Ascending aorta (tissue), 2 donors: ENCODE measurements around the gene ADPRM. TPM values are rescaled to one million over a fixed set of nuclear protein-coding genes. Genes with fewer than 3 reads are reported as not detected.

Source experiments
- DNase-seq, 2 donors: peaks; one replicate each; pipeline ENCODE4 v3.0.0-alpha.2; 2019; ENCODE audit warnings: low spot score in 2 of 2
- H3K27ac ChIP-seq, 2 donors: fragments of 200-600 bp; sonication (generic); one replicate each; pipeline ENCODE4 v1.5.1; 2016 to 2017; ENCODE audit warnings: mild to moderate bottlenecking in 1 of 2
- H3K27me3 ChIP-seq: fragments of 200-600 bp; sonication (generic); one replicate; pipeline ENCODE4 v1.5.1; 2017
- H3K36me3 ChIP-seq, 2 donors: fragments of 200-600 bp; sonication (generic); one replicate each; pipeline ENCODE4 v1.5.1; 2016
- H3K4me1 ChIP-seq, 2 donors: fragments of 200-600 bp; sonication (generic); one replicate each; pipeline ENCODE4 v1.5.1; 2016 to 2017; ENCODE audit warnings: mild to moderate bottlenecking in 1 of 2
- H3K4me3 ChIP-seq, 2 donors: fragments of 200-600 bp; sonication (generic); one replicate each; pipeline ENCODE4 v1.5.1; 2016 to 2017; ENCODE audit warnings: mild to moderate bottlenecking in 1 of 2
- H3K9me3 ChIP-seq, 2 donors: fragments of 200-600 bp; sonication (generic); one replicate each; pipeline ENCODE4 v1.5.1; 2016
- intact Hi-C: fragments of 100-400 bp; cut with DNase I; formaldehyde crosslinking; loops from one replicate; pipeline ENCODE4 v1.15.1; 2023
- total RNA-seq: library from RNA; depleted of rRNA; stranded (reverse); fragments of >200 nt; gene quantifications from one replicate; pipeline ENCODE4 v1.1.0, GENCODE V29; 2016
- TF ChIP-seq, protein P1 (sequence below), 3 experiments: fragments of 200-600 bp in 2 of 3; fragments of 450-650 bp in 1 of 3; sonication (generic) in 2 of 3; IDR thresholded peaks; one replicate each; pipeline ENCODE4 v1.5.1; 2016 to 2019; ENCODE audit warnings: antibody characterized with exemption in 3 of 3, mild to moderate bottlenecking in 1 of 3, moderate library complexity in 1 of 3

ADPRM gene
- total RNA-seq, 1 donor from 2014 or later = not detected

DNA sequence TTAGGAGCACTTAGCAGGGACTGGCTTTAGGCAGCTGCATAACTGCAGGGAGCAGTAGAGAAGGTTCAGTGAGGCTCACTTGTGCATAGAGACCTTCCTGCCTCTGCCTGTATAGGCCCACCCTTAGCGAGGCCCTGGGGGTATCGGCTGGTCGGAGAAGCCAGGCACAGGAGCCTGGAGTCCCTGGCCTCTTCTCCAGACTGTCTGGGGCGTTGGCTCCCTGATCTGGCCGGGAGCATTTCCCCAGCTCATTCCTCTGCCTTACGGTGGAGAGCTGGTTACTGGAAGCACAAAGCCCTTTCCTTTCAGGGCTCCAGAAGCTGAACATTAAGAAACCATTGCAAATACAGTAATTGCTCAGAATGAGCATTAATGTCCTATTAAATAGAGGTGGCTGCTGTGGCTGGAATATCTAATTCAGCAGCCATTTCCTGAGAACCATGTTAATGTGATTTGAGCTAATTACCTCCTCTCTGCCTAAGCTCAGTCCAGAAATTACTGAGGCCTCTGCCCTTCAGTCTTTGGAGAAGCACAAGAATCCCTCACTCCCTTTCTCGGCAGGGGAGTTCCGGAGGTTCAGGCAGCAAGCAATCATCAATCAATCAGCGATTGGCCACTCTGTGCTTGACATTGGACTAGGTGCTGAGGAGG is 51.3 kb downstream of the ADPRM start:
- intact Hi-C loops = no loop called here
- no peaks in the 10 kb centered on the region for H3K9me3 ChIP-seq
- no peak overlapping the region for H3K27ac ChIP-seq
- DNase-seq = no peak
- H3K36me3 ChIP-seq = no peaks in the 10 kb centered on the region
- no peaks in the 10 kb centered on the region for H3K4me1 ChIP-seq
- no peak overlapping the region for H3K4me3 ChIP-seq
- TF ChIP-seq, protein P1, sequence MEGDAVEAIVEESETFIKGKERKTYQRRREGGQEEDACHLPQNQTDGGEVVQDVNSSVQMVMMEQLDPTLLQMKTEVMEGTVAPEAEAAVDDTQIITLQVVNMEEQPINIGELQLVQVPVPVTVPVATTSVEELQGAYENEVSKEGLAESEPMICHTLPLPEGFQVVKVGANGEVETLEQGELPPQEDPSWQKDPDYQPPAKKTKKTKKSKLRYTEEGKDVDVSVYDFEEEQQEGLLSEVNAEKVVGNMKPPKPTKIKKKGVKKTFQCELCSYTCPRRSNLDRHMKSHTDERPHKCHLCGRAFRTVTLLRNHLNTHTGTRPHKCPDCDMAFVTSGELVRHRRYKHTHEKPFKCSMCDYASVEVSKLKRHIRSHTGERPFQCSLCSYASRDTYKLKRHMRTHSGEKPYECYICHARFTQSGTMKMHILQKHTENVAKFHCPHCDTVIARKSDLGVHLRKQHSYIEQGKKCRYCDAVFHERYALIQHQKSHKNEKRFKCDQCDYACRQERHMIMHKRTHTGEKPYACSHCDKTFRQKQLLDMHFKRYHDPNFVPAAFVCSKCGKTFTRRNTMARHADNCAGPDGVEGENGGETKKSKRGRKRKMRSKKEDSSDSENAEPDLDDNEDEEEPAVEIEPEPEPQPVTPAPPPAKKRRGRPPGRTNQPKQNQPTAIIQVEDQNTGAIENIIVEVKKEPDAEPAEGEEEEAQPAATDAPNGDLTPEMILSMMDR (IDR thresholded peaks at IDR 0.05) = no peak
- no peaks in the 10 kb centered on the region for H3K27me3 ChIP-seq

DNA sequence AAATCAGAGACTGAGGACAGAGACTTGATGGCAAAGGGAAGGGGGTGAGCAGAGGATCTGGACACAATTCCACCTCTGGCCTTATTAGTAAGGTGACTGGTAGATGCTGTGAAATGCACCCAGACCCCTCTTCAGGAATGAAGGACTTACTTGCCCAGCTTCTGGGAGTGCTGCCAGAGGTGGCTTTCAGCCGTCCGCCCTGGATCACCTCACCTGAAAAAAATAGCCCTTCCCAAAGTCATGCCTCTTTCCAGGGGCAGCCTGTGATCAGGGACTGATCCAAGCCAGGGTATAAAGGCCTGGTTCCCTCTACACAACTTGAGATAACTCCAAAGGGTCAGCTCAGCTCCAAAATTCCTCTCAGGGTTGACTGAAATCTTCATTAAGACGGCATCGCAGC is 52.8 kb downstream of the ADPRM start:
- no peaks in the 10 kb centered on the region for H3K4me1 ChIP-seq
- no peak overlapping the region for H3K4me3 ChIP-seq
- H3K36me3 ChIP-seq = no peaks in the 10 kb centered on the region
- no peak overlapping the region for H3K27ac ChIP-seq
- no peaks in the 10 kb centered on the region for H3K9me3 ChIP-seq
- DNase-seq = no peak
- intact Hi-C loops = no loop called here
- TF ChIP-seq, protein P1 (IDR thresholded peaks at IDR 0.05) = no peak
- no peaks in the 10 kb centered on the region for H3K27me3 ChIP-seq

DNA sequence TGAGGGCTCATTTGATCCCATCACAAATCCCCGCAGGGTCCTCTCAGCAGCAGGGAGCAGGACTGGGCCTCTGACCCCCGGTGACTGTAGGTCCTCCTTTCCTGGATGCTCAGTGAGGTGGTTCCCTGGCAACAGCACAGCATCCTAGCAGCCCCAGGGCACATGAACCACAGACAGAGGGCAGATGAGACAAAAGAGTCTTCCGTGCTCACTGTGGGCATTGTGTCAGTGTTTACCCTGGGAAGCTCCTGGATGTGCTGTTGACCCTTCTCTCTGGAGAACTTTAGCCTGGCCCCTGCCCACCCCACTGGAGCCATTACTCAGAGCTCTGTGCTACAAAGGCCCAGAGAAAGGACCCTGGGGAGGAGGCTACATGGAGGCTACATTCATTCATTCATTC is 54.2 kb downstream of the ADPRM start:
- H3K27me3 ChIP-seq = no peaks in the 10 kb centered on the region
- no peak overlapping the region for H3K27ac ChIP-seq
- TF ChIP-seq, protein P1 (IDR thresholded peaks at IDR 0.05) = no peak
- H3K4me3 ChIP-seq = no peak overlapping the region
- intact Hi-C loops = no loop called here
- DNase-seq = no peak
- H3K4me1 ChIP-seq = no peaks in the 10 kb centered on the region
- no peaks in the 10 kb centered on the region for H3K36me3 ChIP-seq
- H3K9me3 ChIP-seq = no peaks in the 10 kb centered on the region

DNA sequence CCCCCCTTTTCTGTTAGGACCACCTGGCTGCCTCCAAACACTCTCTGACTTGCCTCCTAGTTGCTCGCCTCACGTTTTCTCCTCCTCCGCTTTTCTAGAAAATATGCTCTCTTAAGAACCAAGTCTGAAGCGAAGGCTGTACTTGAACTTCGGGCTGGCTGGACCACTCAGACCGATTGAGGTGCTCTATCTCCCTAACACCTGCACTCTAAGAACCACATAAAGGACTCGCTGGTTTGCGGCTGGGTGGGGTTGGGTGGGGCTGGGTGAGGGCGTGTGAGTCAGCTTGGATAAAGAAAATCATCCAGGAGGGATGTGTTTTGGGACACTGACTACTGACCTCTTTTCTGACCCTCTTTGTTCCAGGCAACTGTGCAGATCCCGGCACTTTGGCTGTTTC is 55.3 kb downstream of the ADPRM start:
- no peaks in the 10 kb centered on the region for H3K4me1 ChIP-seq
- no peaks in the 10 kb centered on the region for H3K27me3 ChIP-seq
- H3K9me3 ChIP-seq = no peaks in the 10 kb centered on the region
- intact Hi-C loops = no loop called here
- DNase-seq = no peak
- TF ChIP-seq, protein P1 (IDR thresholded peaks at IDR 0.05) = no peak
- no peaks in the 10 kb centered on the region for H3K36me3 ChIP-seq
- H3K4me3 ChIP-seq = no peak overlapping the region
- no peak overlapping the region for H3K27ac ChIP-seq

DNA sequence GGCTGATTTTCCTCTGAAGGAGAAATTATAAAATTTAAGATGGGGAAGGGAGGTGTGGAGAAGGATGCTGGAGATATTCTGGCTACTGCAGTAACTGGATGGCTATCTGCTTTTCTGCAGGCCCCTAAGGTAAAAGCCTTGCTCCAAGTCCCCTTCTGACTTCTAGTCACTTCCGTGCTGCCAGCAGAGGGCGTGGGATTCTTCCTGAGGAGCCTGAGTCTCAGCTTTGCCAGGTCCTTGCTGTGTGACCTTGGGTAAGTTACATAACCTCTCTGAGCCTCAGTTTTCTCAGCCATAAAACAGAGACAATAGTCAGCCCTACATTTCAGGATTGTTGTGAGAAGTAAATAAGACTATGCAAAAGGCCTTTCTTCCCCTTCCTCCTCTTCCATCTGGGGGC is 56.7 kb downstream of the ADPRM start:
- no peak for DNase-seq
- no peaks in the 10 kb centered on the region for H3K36me3 ChIP-seq
- no peaks in the 10 kb centered on the region for H3K4me1 ChIP-seq
- TF ChIP-seq, protein P1 (IDR thresholded peaks at IDR 0.05) = peak in 1 of 3 experiments; percentile 6
- no peaks in the 10 kb centered on the region for H3K27me3 ChIP-seq
- H3K27ac ChIP-seq = no peak overlapping the region
- H3K9me3 ChIP-seq = no peaks in the 10 kb centered on the region
- H3K4me3 ChIP-seq = no peak overlapping the region
- intact Hi-C loops = no loop called here
